Esophagus muscularis mucosa (tissue), 3 donors: ENCODE measurements around the gene XYLT1.

ENCODE experiments used
- POLR2A ChIP-seq: fragments of 450-650 bp; IDR thresholded peaks from one replicate; pipeline ENCODE4 v1.6.1; 2017; ENCODE audit warnings: antibody characterized with exemption, moderate library complexity, mild to moderate bottlenecking, low read depth
- TF ChIP-seq, protein P1 (sequence below), 3 experiments: fragments of 200-600 bp in 2 of 3; fragments of 450-650 bp in 1 of 3; sonication (generic) in 2 of 3; IDR thresholded peaks; one replicate each; pipeline ENCODE4 v1.5.1; 2017 to 2019; ENCODE audit warnings: antibody characterized with exemption in 3 of 3, mild to moderate bottlenecking in 2 of 3, moderate library complexity in 1 of 3

DNA sequence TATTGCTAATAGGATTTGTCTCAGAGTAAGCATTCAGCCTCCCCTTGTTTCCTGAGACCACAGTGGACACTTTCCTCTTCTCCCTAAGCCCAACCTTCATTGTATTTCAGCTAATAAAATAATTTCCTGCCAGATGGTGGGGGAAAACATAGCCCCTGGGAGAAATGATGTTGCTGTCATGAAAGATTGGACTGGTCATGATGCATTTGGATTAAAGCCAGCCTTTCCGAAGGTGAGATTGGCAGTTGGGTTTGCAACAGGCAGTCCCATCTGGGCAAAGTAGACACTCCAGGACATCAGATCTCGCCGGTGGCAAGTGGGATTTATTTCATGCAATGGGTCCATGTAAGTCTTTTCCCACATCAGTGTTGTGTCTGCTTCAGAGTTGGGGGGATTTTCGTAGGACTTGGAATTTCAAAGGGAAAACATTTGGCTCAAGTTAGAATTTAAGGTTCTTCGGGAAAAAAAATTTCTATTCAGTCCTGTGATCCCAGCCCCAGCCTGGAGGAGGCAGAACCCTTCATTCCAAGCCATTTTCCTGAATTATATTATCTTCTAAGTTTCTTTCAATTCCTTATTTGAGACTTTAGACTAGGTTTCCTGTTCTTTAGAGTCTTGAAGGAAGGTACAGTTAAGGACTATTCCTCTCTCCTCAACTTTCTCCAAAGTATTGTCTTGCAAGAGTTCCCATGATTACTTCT is 391.7 kb downstream of the XYLT1 start:
- TF ChIP-seq, protein P1, sequence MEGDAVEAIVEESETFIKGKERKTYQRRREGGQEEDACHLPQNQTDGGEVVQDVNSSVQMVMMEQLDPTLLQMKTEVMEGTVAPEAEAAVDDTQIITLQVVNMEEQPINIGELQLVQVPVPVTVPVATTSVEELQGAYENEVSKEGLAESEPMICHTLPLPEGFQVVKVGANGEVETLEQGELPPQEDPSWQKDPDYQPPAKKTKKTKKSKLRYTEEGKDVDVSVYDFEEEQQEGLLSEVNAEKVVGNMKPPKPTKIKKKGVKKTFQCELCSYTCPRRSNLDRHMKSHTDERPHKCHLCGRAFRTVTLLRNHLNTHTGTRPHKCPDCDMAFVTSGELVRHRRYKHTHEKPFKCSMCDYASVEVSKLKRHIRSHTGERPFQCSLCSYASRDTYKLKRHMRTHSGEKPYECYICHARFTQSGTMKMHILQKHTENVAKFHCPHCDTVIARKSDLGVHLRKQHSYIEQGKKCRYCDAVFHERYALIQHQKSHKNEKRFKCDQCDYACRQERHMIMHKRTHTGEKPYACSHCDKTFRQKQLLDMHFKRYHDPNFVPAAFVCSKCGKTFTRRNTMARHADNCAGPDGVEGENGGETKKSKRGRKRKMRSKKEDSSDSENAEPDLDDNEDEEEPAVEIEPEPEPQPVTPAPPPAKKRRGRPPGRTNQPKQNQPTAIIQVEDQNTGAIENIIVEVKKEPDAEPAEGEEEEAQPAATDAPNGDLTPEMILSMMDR (IDR thresholded peaks at IDR 0.05) = no peak
- no peak for TF ChIP-seq POLR2A
